ENCODE measurements around the gene EFTUD2.

The EFTUD2 gene

DNA sequence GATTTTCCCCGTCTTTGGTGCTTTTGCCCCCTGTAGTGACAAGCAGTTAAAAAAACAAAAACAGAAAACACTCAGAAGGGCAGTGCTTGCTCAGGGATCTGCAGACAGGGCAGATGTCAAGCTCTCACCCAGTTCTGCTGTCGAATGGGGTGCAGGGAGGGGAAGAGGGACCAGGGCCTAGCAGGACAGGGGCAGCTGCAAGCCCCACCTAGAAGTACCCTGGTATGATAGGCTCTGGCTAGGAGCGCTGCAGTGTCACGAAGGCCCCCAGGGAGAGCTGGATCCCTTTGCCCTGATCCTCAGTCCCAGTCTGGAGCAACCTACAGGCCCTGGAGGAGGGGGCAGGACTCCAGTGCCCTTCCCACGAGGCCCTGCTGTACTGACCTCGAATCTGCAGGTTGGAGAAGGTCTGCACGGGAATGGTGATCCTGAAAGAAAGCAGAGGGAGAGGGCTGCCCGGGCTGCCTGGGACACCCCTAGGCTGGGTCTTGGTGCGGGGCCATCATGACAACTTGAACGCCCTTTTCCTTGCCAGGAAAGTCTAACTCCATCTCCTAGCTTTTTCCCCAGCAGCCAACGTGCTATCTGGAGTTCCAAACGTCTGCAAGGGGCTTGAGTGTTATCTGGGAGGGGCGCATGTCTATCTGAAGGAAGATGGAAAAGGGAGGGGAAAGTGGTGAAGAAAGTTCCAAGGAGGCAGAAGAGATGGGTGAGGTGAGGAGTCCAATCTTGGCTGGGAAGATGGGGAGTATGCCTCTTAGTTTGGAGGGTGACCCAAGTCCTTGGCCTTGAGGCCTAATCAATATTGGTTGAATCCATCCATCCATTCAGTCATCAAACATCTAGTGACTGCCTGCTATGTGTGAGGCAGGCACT is 11.2 kb upstream of the EFTUD2 start:
- DNase-seq: no peak

DNA sequence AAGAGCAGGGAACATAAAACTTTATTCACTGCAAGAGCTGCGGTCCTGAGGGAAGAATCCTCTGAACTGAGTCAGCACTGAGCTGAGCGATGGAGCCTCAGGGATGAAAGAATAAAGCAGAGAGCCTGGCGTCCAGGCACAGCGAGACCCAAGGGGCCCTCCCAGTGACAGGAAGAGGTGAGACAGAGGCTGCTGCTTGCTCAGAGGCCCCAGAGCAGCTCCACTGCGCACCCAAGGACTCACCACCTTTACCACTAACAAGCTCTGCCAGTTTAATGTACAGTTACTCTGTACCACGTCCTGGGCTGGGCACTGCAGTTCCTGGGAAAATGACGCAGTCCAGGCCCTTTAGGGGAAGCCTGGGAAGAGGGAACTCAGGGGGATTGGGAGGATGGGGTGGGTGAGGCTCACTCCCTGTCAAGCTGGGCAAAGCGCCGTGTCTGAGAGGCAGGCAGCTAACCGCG is 10.5 kb upstream of the EFTUD2 start:
- DNase-seq: no peak

DNA sequence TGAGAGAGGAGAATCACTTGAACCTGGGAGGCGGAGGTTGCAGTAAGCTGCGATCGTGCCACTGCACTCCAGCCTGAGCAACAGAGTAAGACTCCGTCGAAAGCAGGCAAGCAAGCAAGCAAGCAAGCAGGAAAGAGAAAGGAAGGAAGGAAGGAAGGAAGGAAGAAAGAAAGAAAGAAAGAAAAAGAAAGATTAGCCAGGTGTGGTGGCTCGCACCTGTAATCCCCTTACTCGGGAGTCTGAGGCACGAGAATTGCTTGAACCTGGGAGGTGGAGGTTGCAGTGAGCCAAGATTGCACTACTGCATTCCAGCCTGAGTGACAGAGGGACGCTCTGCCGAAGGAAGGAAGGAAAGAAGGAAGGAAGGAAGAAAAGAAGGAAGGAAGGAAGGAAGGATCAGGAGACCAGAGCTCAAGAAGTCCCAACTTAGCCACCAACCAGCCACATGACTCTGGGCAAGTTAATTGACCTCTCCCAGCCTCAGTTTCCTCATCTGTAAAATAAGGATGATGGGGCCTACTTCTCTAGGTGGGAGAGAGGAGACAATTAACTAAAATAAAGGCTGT is 9.6 kb upstream of the EFTUD2 start:
- no peak for DNase-seq

DNA sequence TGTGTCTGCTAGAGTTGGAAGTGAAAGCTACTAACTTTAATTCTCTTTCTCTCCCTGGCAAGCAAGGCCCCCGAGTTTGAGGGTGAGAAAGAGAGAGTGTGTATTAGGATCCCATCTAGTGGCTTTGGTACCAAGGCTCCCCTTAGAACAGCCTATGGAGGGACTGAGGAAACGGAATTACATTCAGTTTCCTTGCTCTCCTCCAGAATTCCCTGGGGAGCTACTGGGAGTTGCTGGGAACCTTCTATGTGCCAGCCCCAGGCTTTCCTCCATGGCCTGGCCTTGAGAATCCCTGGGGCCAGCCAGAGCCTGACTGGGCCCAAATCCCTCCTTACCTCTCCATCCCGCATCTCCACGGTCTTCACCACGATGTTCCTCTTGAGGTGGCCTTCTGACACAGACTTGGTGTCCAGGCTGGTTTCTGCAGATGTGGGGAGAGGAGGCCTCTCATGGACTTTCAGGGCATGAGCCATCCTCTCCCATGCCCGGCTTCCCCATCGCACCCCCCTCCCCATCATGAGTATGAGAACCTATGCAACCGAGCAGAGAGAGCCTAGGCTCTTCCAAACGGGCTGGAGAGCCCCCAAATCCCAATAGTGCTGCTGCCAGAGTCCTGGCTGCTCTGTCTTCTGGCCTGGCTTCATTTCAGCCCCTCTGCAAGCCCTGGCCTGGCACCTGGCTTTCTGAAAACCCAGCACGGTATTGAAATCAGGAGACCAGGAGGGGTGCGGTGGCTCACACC is 8.7 kb upstream of the EFTUD2 start:
- no peak for DNase-seq

DNA sequence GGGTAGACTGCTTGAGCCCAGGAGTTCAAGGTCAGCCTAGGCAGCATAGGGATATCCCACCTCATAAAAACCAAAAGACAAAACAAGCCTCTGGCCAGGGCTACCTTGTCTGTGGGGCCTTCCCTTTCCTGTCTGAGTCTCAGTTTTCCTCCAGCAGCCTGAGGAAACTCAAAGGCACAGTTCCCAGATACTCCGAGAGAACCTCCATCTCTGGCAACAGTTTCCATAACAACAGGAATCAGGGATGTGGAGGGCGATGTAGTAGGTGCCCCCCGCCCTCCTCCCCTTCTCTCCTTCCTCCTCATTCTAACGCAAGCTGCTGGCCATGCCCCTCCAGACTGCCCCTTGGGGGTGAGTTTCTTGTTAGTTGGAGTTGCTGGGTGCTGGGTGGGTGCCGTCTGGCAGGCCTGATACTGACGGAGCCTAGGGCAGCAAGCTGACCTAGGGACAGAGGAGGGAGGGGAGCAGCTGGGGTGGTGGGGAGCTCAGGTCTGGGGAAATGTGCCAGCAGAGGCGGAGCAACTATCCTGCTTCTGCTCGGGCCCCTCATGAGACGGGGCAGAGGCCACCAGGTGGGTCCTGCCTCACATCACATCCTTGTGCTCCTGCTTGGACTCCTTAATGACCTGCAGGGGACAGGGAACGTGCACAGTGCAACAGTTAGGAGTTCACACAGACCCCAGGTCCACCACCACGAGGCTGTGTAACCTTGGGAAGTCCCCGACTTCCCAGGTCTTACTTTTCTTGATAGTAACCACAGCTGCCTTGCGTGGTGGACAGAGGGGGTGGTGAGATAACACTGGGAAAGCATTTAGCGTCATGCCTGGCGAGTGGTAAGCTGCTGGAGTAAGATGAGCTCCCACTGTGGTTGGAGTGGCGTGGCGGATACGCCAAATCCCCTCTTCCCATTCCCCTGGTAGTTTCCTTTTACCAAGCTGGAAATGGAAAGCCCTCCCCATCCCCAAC is 7.8 kb upstream of the EFTUD2 start:
- DNase-seq: no peak

DNA sequence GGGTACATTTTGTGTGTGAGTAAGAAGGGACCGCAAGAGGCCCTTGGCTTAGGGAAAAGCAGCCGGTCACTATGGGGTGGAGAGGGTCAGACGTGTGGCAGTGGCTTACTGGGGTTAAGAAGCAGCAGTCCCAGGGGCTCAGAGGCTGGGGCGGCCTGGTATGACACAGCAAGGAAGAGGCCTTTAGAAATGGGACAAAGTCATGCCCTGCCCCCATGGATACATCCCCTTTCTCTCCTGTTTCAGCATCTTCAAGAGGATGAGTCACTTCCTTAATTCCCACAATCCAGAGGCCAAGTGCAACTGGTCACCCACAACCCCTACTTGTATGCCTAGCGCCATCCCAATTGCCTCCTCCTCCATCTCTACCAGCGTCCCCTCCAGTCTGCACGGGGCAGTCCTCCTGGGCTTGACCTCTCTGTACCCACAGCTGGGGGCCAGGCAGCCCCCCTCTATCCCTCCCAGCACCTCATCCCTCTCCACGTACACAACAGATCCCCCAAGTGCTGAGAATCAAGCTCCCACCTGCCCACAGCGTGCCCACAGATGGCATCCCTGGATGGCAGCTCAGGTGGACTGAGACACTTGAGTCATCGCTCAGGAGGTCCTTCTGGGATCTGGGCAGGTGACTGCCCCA is 6.9 kb upstream of the EFTUD2 start:
- no peak for DNase-seq

DNA sequence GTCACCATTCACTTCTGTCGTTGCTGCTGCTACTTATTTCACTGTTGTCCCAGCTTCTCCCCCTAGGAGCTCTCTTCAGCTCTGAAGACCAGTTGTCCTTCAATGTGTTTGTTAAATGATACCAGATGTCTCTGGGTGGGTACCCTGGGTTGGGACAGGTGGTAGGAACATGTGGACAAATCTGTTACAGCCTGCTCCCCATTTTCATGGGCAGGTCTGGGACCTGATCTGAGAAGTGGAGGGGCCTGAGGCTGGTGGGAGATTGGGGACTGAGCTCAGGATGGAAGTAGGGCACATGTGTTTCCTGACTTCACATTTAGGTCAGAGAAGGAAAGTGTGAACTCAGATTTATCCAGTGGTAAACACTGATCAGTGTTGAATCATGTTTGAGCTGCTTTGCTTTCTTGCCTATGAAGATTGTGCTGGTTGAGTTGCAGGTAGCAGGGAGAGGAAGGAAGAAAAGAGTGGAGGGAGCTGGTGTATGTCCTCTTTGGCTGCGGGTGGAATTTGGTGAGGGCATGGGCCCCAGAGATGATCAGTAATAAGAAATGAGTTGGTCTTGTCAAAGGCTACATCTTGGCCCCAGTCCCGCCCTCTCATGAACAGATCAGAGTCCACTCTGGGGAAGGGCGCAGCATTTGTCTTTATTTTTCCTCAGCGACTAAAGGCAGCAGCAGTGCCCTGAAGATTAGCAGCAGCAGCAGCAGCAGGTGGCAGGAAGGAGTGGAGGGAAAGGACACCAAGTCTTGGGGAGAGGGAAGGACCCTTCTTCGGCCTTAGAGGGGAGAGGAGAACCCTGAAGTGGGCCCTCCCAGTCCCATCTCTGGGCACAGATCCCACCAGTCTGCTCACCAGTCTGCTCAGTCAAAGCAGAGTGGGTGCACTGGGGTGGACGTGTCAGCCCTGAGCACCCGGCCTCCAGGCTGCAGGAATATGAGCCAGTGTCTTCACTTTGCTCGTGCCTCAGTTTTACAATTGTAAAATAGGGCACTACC is 6.1 kb upstream of the EFTUD2 start:
- no peak for DNase-seq

DNA sequence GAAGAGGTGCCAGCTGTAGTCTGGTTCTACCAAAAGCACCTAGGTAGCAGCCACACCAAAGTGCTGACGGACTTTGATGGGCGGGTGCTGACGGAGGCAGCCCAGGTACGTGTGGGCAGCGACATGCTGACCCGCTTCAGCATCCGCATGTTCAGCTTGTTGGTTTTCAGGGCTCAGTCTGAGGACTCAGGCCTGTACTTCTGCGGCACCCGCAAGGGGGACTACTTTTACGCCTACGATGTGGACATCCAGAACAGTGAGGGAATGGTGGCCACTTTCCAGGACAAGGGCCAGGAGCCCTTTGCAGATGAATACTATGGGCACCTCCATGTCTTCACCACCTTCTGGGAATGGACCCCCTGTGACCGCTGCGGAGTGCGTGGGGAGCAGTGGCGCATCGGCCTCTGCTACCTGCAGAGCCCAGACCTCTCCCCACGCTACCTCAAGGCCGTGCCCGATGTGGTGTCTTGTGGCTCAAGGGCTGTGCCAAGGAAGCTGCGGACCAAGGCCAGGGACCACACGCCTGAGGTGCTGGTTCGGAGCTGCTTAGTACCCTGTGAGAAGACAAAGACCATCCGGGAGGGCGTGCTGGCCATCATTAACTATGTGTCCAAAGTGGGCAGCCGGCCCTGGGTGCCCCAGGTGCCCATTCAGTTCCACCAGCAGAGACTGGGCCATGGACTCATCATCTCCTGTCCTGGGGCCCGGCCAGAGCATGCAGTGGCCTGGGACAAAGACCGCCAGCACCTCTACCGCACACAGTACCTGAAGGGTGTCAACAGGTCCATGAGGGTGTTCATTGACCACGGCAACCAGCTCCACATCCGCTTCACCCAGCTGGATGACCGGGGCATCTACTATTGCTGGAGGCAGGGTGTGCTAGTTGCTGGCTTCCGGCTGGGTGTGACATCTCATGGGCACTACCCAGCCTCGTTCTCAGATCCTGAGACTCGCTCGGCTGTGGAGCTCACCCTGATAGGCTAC is 5.0 kb upstream of the EFTUD2 start:
- no peak for DNase-seq

DNA sequence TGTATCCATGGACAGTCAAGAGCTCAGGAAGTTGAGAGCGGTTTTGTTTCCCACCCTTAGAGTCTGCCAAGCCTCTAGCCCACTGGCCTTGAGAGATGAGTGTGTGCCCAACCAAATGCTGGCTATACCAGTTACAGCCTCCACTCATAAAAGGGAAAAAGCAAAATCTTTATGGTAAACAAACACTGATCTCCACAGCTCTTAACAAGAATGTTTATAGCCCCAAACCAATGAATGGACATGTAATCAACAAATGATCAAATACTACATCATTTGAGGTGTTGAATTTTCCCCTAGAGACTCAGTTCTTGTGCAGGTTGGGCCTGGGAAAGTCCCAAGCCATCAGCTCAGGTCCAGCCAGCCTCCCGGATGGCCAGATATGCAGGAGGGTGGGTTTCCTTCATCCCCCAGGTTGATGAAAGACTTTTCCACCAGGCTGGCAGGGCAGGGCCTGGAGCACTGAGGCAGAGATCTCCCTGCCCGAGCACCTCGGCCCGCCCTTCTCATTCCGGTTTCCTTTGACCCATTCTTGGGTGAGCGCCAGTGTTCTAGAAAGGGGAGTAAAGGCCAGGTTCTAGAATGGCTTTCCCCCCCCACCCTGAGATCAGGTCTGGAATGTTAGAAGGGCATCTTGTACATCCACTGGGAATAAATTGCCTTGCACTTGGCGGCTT is 3.9 kb upstream of the EFTUD2 start:
- no peak for DNase-seq

DNA sequence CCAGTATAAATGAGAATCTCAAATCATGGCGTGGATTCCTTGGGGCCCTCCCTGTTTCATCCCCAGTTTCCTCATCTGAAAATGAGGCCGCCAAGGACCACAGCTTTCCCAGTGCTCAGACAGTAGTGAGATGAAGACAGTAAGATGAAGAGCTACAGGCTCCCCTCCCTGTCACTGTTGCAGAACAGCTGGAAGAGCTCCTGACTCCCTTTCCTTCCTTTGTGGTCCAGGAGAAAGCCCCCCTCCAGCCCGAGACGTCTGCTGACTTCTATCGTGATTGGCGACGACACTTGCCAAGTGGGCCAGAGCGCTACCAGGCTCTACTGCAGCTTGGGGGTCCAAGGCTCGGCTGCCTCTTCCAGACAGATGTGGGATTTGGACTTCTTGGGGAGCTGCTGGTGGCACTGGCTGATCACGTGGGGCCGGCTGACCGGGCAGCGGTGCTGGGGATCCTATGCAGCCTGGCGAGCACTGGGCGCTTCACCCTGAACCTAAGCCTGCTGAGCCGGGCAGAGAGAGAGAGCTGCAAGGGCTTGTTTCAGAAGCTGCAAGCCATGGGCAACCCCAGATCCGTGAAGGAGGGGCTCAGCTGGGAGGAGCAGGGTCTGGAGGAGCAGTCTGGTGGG is 3.0 kb upstream of the EFTUD2 start:
- DNase-seq: no peak

DNA sequence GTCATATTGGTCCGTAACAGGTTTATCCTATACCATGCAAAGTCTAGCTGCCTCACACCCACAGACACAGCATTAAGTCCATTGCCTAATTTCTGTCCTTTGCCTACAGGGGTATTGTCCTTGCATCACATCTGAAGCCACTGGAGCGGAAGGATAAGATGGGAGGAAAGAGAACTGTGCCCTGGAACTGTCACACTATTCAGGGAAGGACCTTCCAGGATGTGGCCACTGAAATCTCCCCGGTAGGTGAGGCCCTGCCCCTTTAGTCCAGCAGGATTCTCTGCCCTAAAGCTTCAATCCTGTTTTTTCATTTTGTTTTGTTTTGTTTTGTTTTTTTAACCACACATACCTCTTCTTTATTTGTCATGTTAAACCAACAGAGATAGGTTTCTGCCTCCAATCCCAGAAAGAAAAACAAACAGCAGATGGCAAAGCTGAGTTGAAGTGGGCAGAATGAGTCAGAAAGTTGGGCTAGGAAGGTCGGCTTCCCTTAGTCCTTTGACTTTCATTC is 2.2 kb upstream of the EFTUD2 start:
- no peak for DNase-seq

DNA sequence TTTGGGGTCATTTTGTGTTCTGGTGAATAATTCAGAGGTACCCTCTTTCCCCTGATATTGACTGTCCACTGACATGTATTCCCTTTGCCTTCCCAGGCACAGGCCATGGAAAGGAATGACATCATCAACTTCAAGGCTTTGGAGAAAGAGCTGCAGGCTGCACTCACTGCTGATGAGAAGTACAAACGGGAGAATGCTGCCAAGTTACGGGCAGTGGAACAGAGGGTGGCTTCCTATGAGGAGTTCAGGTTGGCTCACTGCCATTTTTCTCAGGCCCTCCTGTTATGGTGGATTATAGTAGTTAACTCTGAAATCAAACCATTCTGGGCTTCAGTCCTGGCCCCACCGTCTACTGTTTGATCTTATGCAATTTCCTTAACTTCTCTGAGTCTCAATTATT is 1.6 kb upstream of the EFTUD2 start:
- no peak for DNase-seq

DNA sequence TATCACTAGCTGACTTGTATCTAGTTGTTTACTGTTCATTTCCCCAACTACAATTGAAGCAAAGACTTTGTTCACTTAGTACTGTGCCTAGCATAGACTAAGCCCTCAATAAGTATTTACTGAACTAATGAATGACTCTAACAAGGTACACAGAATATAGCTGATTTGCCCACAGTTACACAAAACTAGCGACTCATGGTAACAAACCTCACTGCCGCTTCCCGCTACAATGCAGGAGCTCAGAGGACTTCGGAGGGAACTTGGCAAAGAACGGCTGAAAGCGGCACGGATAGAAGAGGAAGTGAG is 524 bp downstream of the EFTUD2 start:
- DNase-seq: peak; percentile 74

DNA sequence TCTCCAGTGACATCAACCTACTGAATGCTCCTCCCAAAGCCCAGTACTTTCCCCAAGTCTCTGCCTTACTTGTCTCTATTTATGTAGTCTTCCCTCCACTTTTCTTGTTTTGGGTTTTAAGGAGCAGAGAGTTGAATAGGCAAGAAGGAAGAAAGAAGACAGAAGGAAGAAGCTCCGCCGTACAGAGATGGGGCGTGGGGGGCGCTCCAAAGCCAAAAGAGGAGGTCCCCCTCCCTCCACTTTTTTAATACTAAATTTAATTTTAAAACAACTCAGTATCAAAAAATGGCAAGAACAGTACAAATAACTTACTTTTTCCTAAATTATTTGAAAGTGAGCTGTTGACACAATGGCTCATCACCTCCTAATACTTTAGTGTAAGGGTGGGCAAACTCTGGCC is 4.6 kb downstream of the EFTUD2 start:
- no peak for DNase-seq

DNA sequence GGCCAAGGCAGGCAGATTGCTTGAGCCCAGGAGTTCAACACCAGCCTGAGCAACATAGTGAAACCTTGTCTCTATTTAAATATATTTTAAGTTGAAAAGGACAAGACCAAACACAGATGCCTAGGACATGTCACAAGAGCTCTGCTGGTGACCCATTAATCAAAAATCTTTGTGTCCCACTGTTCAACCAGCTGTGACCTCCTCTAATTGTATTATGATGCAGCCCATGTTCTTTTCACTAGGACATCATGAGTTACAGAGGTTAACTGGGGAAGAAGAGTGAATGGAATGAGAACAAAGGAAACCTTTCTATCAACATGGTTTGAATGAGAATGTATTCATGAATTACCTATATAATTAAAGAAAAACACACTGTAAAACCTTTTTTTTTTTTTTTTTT is 7.0 kb downstream of the EFTUD2 start:
- no peak for DNase-seq

DNA sequence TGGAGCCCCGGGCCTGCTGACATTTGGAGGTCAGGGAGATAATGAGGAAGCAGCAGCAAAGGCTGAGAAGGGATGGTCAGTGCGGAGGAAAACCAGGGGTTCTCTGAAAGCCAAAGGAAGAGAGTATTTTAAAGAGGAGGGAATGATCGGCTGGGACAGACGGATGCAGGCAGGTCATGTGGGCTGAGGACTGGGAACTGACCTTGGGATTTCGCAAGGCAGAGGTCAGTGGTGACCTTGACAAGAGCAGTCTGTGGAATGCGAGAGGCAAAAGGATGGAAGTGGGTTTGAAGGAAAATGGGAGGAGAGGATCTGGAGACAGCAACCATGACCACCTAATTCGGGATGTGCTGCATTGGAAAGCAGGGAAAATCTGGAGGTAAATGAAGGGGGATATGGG is 10.2 kb downstream of the EFTUD2 start:
- no peak for DNase-seq

DNA sequence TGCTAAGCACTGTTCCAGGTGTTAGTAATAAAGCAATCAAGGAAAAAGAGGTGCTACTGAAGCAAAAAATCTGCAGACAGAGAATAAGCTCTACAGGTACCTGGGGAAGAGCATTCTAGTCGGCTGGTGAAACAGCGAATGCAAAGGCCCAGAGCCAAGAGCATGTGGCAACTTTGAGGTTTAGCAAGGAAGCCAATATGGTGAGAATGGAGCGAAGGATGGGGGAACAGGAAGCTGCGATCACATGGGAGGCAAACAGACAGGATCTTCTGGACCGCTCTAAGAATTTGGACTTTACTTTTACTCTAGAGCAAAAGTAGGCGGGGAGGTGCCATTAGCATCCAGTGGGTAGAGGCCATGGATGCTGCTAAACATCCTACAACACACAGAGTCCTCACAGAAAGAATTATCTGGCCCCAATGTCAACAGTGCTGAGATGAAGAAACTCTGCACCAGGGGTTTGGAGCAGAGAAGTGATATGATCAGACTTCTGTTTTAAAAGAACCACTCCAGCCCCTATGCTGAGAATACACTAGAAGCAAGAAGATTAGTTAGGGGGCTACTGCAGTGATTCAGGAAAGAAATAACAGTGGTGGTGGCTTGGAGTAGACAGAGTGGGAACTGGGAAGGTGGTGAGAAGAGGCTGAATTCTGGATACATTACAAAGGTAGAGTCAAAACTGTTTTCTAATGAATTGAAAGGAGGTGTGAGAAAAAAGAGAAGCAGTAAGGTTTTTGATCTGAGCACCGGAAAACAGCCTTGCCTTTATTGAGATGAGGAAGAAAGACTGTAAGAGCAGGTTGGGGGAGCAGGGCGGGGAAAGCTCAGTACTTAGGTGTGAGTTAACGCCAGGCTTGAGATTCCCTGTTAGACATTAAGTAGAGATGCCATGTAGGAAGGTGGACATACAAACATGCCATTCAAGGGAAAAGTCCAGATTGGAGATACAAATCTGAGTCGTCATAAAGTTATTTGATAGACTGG is 11.0 kb downstream of the EFTUD2 start:
- no peak for DNase-seq

Measured in RPMI8226 (cell line).